Measurements from ENCODE around the gene ASB13.

Gene ASB13

DNA sequence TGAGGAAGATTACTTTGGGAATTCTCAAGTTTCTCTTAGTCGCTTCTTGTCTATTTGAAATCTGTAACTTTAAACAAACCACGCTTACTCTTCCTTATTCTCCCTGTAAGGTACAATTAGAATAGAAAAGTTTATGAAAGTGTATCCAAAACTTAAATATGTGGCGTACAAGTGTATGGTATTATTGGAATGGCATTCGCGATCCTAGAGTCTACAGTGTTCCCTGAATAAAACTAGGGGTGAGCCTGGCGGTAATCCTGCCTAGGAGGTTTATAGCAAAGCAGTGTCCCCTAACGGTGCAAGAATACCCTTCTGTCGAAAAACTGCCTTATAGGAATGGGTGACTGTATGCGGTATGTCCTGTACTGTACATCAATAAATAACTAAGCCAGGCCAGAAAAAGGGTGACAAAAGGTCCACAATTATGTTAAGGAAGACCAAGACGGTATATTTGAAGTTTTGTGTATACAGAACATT is 19.4 kb upstream of the ASB13 start:
- TF ChIP-seq MYC (IDR thresholded peaks at IDR 0.05; ENCODE audit: low read depth, low read length) (no peak), POLR2A (IDR thresholded peaks at IDR 0.05; ENCODE audit: extremely low read depth, insufficient read length) (no peak)
- DNase-seq (ENCODE audit: low read depth), result no peak
- peak overlapping the region; percentile 90 for H3K4me3 ChIP-seq (ENCODE audit: low read depth, low read length)

- peak overlapping the region; percentile 90 for H3K4me3 ChIP-seq (ENCODE audit: low read depth, low read length)
- TF ChIP-seq POLR2A (IDR thresholded peaks at IDR 0.05; ENCODE audit: extremely low read depth, insufficient read length) (no peak), MYC (IDR thresholded peaks at IDR 0.05; ENCODE audit: low read depth, low read length) (peak; percentile 28; the same call in 1 of the 2 replicates)
- TF ChIP-seq, protein P1, sequence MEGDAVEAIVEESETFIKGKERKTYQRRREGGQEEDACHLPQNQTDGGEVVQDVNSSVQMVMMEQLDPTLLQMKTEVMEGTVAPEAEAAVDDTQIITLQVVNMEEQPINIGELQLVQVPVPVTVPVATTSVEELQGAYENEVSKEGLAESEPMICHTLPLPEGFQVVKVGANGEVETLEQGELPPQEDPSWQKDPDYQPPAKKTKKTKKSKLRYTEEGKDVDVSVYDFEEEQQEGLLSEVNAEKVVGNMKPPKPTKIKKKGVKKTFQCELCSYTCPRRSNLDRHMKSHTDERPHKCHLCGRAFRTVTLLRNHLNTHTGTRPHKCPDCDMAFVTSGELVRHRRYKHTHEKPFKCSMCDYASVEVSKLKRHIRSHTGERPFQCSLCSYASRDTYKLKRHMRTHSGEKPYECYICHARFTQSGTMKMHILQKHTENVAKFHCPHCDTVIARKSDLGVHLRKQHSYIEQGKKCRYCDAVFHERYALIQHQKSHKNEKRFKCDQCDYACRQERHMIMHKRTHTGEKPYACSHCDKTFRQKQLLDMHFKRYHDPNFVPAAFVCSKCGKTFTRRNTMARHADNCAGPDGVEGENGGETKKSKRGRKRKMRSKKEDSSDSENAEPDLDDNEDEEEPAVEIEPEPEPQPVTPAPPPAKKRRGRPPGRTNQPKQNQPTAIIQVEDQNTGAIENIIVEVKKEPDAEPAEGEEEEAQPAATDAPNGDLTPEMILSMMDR (IDR thresholded peaks at IDR 0.05; ENCODE audit: low read depth, low read length), result peak; percentile 16
- TF ChIP-seq, protein P2, sequence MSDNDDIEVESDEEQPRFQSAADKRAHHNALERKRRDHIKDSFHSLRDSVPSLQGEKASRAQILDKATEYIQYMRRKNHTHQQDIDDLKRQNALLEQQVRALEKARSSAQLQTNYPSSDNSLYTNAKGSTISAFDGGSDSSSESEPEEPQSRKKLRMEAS (IDR thresholded peaks at IDR 0.05; ENCODE audit: low read depth, low read length), result peak; percentile 16
- peak; percentile 75 for DNase-seq (ENCODE audit: low read depth)
Measured at GRCh38 chr10:5684971-5685763, 18.8 kb upstream of the ASB13 start.

GRCh38 chr10:5684318-5684970 is 18.0 kb upstream of the ASB13 start, which contains the start of gene TASOR2:
TSS of gene TASOR2 (plus strand) at chr10:5684838. CDS start at chr10:5720643, 35,805 bp downstream.
- H3K4me3 ChIP-seq (ENCODE audit: low read depth, low read length), result peak within 1 kb of the TSS; percentile 90
- TF ChIP-seq, protein P1 (IDR thresholded peaks at IDR 0.05; ENCODE audit: low read depth, low read length), result no peak
- TF ChIP-seq POLR2A (IDR thresholded peaks at IDR 0.05; ENCODE audit: extremely low read depth, insufficient read length) (no peak), MYC (IDR thresholded peaks at IDR 0.05; ENCODE audit: low read depth, low read length) (peak; percentile 73)
- TF ChIP-seq, protein P2 (IDR thresholded peaks at IDR 0.05; ENCODE audit: low read depth, low read length), result peak; percentile 96
- peak; percentile 95 for DNase-seq (ENCODE audit: low read depth)

DNA sequence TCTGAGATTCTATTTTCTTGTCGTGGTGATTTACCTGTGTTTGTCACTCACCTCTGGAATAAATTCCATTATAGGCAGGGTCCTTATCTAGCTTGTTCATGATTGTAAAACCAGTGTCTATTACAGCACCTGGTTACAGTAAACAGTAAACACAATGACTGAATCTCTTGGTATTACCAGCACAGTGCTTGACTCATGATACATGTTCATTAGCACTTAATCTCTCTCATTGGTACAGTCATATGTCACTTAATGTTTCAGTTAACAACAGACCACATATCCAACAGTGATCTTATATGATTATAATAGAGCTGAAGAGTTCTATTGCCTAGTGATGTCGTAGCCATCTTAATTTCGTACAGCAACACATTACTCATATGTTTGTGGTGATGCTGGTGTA is 16.7 kb upstream of the ASB13 start:
- no peak overlapping the region for H3K4me3 ChIP-seq (ENCODE audit: low read depth, low read length)
- no peak for TF ChIP-seq POLR2A (IDR thresholded peaks at IDR 0.05; ENCODE audit: extremely low read depth, insufficient read length)
- DNase-seq (ENCODE audit: low read depth), result no peak

- no peak for TF ChIP-seq POLR2A (IDR thresholded peaks at IDR 0.05; ENCODE audit: extremely low read depth, insufficient read length)
- TF ChIP-seq, protein P2 (IDR thresholded peaks at IDR 0.05; ENCODE audit: low read depth, low read length), result no peak
- no peak for TF ChIP-seq MYC (IDR thresholded peaks at IDR 0.05; ENCODE audit: low read depth, low read length)
- TF ChIP-seq, protein P1 (IDR thresholded peaks at IDR 0.05; ENCODE audit: low read depth, low read length), result no peak
- DNase-seq (ENCODE audit: low read depth), result no peak
- H3K4me3 ChIP-seq (ENCODE audit: low read depth, low read length), result no peak overlapping the region
Measured at GRCh38 chr10:5681930-5682329, 15.5 kb upstream of the ASB13 start.

- no peak for DNase-seq (ENCODE audit: low read depth)
- TF ChIP-seq, protein P2 (IDR thresholded peaks at IDR 0.05; ENCODE audit: low read depth, low read length), result no peak
- TF ChIP-seq POLR2A (IDR thresholded peaks at IDR 0.05; ENCODE audit: extremely low read depth, insufficient read length) (no peak), MYC (IDR thresholded peaks at IDR 0.05; ENCODE audit: low read depth, low read length) (no peak)
- TF ChIP-seq, protein P1 (IDR thresholded peaks at IDR 0.05; ENCODE audit: low read depth, low read length), result no peak
- no peak overlapping the region for H3K4me3 ChIP-seq (ENCODE audit: low read depth, low read length)
Measured at GRCh38 chr10:5679606-5680005, 13.2 kb upstream of the ASB13 start.

All from NB4 (cell line).